AG09309 (cell line): ENCODE data around the gene DNAJB4.

Experiments used
- DNase-seq: peaks from one replicate; pipeline ENCODE4 v3.0.0-alpha.2; 2010; ENCODE audit warnings: low read depth
- H3K4me3 ChIP-seq: 2 replicates; pipeline ENCODE4 v1.5.1; 2011; ENCODE audit warnings: mild to moderate bottlenecking, low read depth, low read length, moderate library complexity; ENCODE audit not compliant: control insufficient read depth
- CTCF ChIP-seq: IDR thresholded peaks from 2 replicates; pipeline ENCODE4 v1.5.1; 2011; ENCODE audit warnings: mild to moderate bottlenecking, low read depth, low read length, inconsistent platforms; ENCODE audit not compliant: insufficient read depth, control insufficient read depth; ENCODE audit errors: missing control alignments

The DNAJB4 gene

GRCh38 chr1:78040484-78041089 lies 35.8 kb downstream of the DNAJB4 start:
- no peak for TF ChIP-seq CTCF
- no peak overlapping the region for H3K4me3 ChIP-seq
- no peak for DNase-seq

- no peak overlapping the region for H3K4me3 ChIP-seq
- no peak for TF ChIP-seq CTCF
- no peak for DNase-seq
Observed at GRCh38 chr1:78043436-78043835, 38.7 kb downstream of the DNAJB4 start.

- TF ChIP-seq CTCF = no peak
- no peak overlapping the region for H3K4me3 ChIP-seq
- DNase-seq = no peak
Observed at GRCh38 chr1:78044796-78045562, 40.2 kb downstream of the DNAJB4 start.

- DNase-seq = no peak
- no peak for TF ChIP-seq CTCF
- peak overlapping the region; percentile 56 for H3K4me3 ChIP-seq
Observed at GRCh38 chr1:78045563-78045925, 40.8 kb downstream of the DNAJB4 start.

- no peak for DNase-seq
- peak within 1 kb of the TSS; percentile 56 for H3K4me3 ChIP-seq
- no peak for TF ChIP-seq CTCF
Observed at GRCh38 chr1:78045926-78046778, 41.4 kb downstream of the DNAJB4 start, which contains the start of gene GIPC2. Gene GIPC2, plus strand, starts transcription at chr1:78045966. Its CDS starts 129 bp downstream, at chr1:78046095.

GRCh38 chr1:78047106-78047505 lies 42.4 kb downstream of the DNAJB4 start:
- H3K4me3 ChIP-seq = no peak overlapping the region
- DNase-seq = no peak
- TF ChIP-seq CTCF = no peak
